Glomerular visceral epithelial cell (primary cell): Measurements from ENCODE around the gene ELOVL4.

Source experiments
- DNase-seq: peaks from one replicate; pipeline ENCODE4 v3.0.0-alpha.2; 2016; ENCODE audit errors: extremely low spot score

Gene ELOVL4

GRCh38 chr6:79947191-79948186 is at the start of gene ELOVL4:
Gene ELOVL4 (minus strand): TSS chr6:79947553. CDS start chr6:79947279, 274 bp downstream.
- DNase-seq, result peak; percentile 85

GRCh38 chr6:79993911-79994309 is 46.6 kb upstream of the ELOVL4 start:
- no peak for DNase-seq

- DNase-seq, result no peak
These were observed 45.9 kb upstream of the ELOVL4 start for GRCh38 chr6:79993012-79993910.

GRCh38 chr6:79989641-79990040 is 42.3 kb upstream of the ELOVL4 start:
- DNase-seq, result no peak

GRCh38 chr6:79985128-79985527 is 37.8 kb upstream of the ELOVL4 start:
- DNase-seq, result no peak

GRCh38 chr6:79984261-79984660 is 36.9 kb upstream of the ELOVL4 start:
- peak; percentile 84 for DNase-seq

- no peak for DNase-seq
These were observed 34.3 kb upstream of the ELOVL4 start for GRCh38 chr6:79981652-79982051.

- DNase-seq, result no peak
These were observed 23.8 kb upstream of the ELOVL4 start for GRCh38 chr6:79971193-79971592.

- DNase-seq, result no peak
These were observed 22.4 kb upstream of the ELOVL4 start for GRCh38 chr6:79969784-79970183.

- DNase-seq, result no peak
These were observed 19.8 kb upstream of the ELOVL4 start for GRCh38 chr6:79967178-79967577.

- DNase-seq, result no peak
These were observed 17.3 kb upstream of the ELOVL4 start for GRCh38 chr6:79964607-79965081.

- no peak for DNase-seq
These were observed 7.5 kb upstream of the ELOVL4 start for GRCh38 chr6:79954849-79955248.

GRCh38 chr6:79949233-79949632 is 1.9 kb upstream of the ELOVL4 start:
- DNase-seq, result peak; percentile 74

- peak; percentile 41 for DNase-seq
These were observed 822 bp downstream of the ELOVL4 start for GRCh38 chr6:79946272-79947190.

GRCh38 chr6:79943133-79943532 is 4.2 kb downstream of the ELOVL4 start:
- DNase-seq, result no peak

GRCh38 chr6:79941489-79942151 is 5.7 kb downstream of the ELOVL4 start:
- DNase-seq, result no peak

- no peak for DNase-seq
These were observed 18.8 kb downstream of the ELOVL4 start for GRCh38 chr6:79928478-79928998.

- DNase-seq, result no peak
These were observed 19.6 kb downstream of the ELOVL4 start for GRCh38 chr6:79927758-79928157.

- DNase-seq, result no peak
These were observed 24.1 kb downstream of the ELOVL4 start for GRCh38 chr6:79923270-79923669.

GRCh38 chr6:79922018-79922417 is 25.3 kb downstream of the ELOVL4 start:
- no peak for DNase-seq
